Lung (tissue), 12 donors: ENCODE data around the gene MUS81. TPM values are rescaled to one million over a fixed set of nuclear protein-coding genes. Genes with fewer than 3 reads are reported as not detected.

Source experiments
- ATAC-seq: fragments of 200-7000 bp; cut with Tn5 transposase; one replicate; pipeline ENCODE4 v1.9.1; 2020; ENCODE audit warnings: moderate number of reproducible peaks; ENCODE audit not compliant: insufficient read depth, low FRiP score
- DNase-seq, 3 donors: peaks; one replicate each; pipeline ENCODE4 v3.0.0-alpha.2; 2013 to 2017
- H3K27ac ChIP-seq, 2 donors: one replicate each; pipeline ENCODE4 v1.5.1; 2013; ENCODE audit warnings: mild to moderate bottlenecking in 2 of 2, moderate library complexity in 2 of 2, control low read depth in 1 of 2, inconsistent platforms in 1 of 2, low read depth in 1 of 2, low read length in 1 of 2
- H3K27me3 ChIP-seq, 3 donors: one replicate each; pipeline ENCODE4 v1.5.1; 2013; ENCODE audit warnings: low read length in 2 of 3; ENCODE audit not compliant: control insufficient read depth in 3 of 3, insufficient read depth in 3 of 3
- H3K36me3 ChIP-seq, 4 donors: one replicate each; pipeline ENCODE4 v1.5.1; 2013; ENCODE audit warnings: low read length in 4 of 4, mild to moderate bottlenecking in 1 of 4, moderate library complexity in 1 of 4; ENCODE audit not compliant: control insufficient read depth in 4 of 4, insufficient read depth in 4 of 4
- H3K4me1 ChIP-seq, 5 donors: one replicate each; pipeline ENCODE4 v1.5.1; 2013; ENCODE audit warnings: low read length in 5 of 5, mild to moderate bottlenecking in 2 of 5, moderate library complexity in 1 of 5; ENCODE audit not compliant: control insufficient read depth in 5 of 5, insufficient read depth in 5 of 5
- H3K4me3 ChIP-seq: one replicate; pipeline ENCODE4 v1.5.1; 2013; ENCODE audit warnings: mild to moderate bottlenecking, control low read depth, moderate library complexity
- H3K9ac ChIP-seq, 2 donors: one replicate each; pipeline ENCODE4 v1.5.1; 2013; ENCODE audit warnings: low read length in 2 of 2, control low read depth in 1 of 2; ENCODE audit not compliant: insufficient read depth in 1 of 2
- H3K9me3 ChIP-seq, 4 donors: one replicate each; pipeline ENCODE4 v1.5.1; 2013; ENCODE audit warnings: low read length in 3 of 4, mild to moderate bottlenecking in 1 of 4, moderate library complexity in 1 of 4; ENCODE audit not compliant: control insufficient read depth in 4 of 4, insufficient read depth in 3 of 4
- CTCF ChIP-seq: IDR thresholded peaks from 2 replicates; pipeline ENCODE4 v1.5.1; 2012; ENCODE audit warnings: mild to moderate bottlenecking; ENCODE audit errors: control extremely low read depth, extremely low read depth
- WGBS, 2 donors: extraction: QIAGEN DNeasy Blood & Tissue Kit; methylation state at CpG; one replicate each; pipeline ENCODE4 v1.1.7; 2013; 5-methylcytosine and 5-hydroxymethylcytosine counted together
- polyA plus RNA-seq, 2 donors: library from polyadenylated mRNA; stranded (reverse); fragments of 200-250 nt; gene quantifications; one replicate each; pipeline ENCODE4 v1.2.1, GENCODE V29; 2013
- total RNA-seq, 2 donors: library from RNA; depleted of rRNA in 1 of 2; stranded (reverse); fragments of >200 nt in 1 of 2; gene quantifications; one replicate each; pipeline ENCODE4 v1.2.1, GENCODE V29; 2014 to 2021
- donor health status: control.
- donor health status: control.
- donor health status: Bipolar disorder and iron deficiency.
- donor health status: healthy.
- donor health status: DM: yes; HTN: yes; CAD: no.

The MUS81 gene
- total and polyA plus RNA-seq, 4 donors = 35.0 to 62.2 (median 53.8) TPM

- no peak overlapping the region for H3K27ac ChIP-seq
- H3K9ac ChIP-seq = no peak overlapping the region
- ATAC-seq (no peak), DNase-seq (no peak)
- H3K27me3 ChIP-seq = no peaks in the 10 kb centered on the region
- peaks cover 7 to 30% (median 24%) of the 10 kb centered on the region in 4 donors for H3K36me3 ChIP-seq
- WGBS, 2 donors = 93 to 97% methylated on average over 29 to 30 of the region's 30 CpGs
- no peaks in the 10 kb centered on the region for H3K9me3 ChIP-seq
- H3K4me3 ChIP-seq = no peak overlapping the region
- peaks cover 0 to 9% (median 3%) of the 10 kb centered on the region in 5 donors for H3K4me1 ChIP-seq
- no peak for TF ChIP-seq CTCF
Observed at GRCh38 chr11:65882120-65883057, 22.2 kb downstream of the MUS81 start.

- Histone ChIP-seq H3K27me3 (no peaks in the 10 kb centered on the region), H3K27ac (no peak overlapping the region), H3K4me1 (peaks cover 0 to 16% (median 8%) of the 10 kb centered on the region in 5 donors), H3K4me3 (no peak overlapping the region), H3K36me3 (peaks cover 7 to 30% (median 24%) of the 10 kb centered on the region in 4 donors), H3K9ac (no peak overlapping the region), H3K9me3 (no peaks in the 10 kb centered on the region)
- TF ChIP-seq CTCF = no peak
- 93 to 95% methylated on average over 13 of the region's 13 CpGs for WGBS, 2 donors
- no peak for ATAC-seq
- no peak for DNase-seq
Observed at GRCh38 chr11:65883058-65883761, 23.0 kb downstream of the MUS81 start.

GRCh38 chr11:65883786-65884715 lies 23.8 kb downstream of the MUS81 start:
- H3K27ac ChIP-seq = no peak overlapping the region
- H3K4me3 ChIP-seq = no peak overlapping the region
- no peaks in the 10 kb centered on the region for H3K27me3 ChIP-seq
- H3K9me3 ChIP-seq = no peaks in the 10 kb centered on the region
- peaks cover 7 to 30% (median 24%) of the 10 kb centered on the region in 4 donors for H3K36me3 ChIP-seq
- DNase-seq = no peak
- H3K4me1 ChIP-seq = peaks cover 0 to 21% (median 8%) of the 10 kb centered on the region in 5 donors
- 83 to 84% methylated on average over 28 of the region's 28 CpGs for WGBS, 2 donors
- ATAC-seq = no peak
- no peak for TF ChIP-seq CTCF
- H3K9ac ChIP-seq = no peak overlapping the region
